Iris pigment epithelial cell (primary cell): ENCODE data around the gene PTPN20.
A peak's percentile ranks its signal among the peaks of the same experiment; 100 is the strongest.
"Not testable (repeated sequence)": the region's sequence is repeated elsewhere in the genome, so short reads cannot be mapped to it uniquely, and the experiment has no call there.

Experiments
- DNase-seq: peaks from one replicate; pipeline ENCODE4 v3.0.0-alpha.2; 2011; ENCODE audit warnings: low read depth

The PTPN20 gene

DNA sequence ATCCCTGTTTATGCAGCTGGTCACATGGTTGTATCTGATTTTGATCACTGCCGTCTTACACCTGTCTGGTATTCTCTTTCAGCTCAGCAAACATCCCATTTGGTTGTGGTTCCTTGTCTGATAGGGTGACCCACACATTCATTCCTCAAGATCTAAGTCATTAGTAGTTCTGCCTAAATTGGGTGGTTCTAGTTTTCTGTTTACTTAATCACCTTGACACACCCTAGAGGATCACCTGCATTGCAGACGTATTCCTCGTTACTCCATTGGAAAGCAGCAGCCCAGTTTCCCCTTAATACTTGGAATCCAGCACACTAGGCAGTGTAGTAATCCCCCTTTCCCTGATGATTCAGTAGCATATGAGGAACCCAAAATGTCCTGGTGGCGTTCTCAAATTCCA is 41.3 kb downstream of the PTPN20 start:
- DNase-seq: not testable (repeated sequence)

DNA sequence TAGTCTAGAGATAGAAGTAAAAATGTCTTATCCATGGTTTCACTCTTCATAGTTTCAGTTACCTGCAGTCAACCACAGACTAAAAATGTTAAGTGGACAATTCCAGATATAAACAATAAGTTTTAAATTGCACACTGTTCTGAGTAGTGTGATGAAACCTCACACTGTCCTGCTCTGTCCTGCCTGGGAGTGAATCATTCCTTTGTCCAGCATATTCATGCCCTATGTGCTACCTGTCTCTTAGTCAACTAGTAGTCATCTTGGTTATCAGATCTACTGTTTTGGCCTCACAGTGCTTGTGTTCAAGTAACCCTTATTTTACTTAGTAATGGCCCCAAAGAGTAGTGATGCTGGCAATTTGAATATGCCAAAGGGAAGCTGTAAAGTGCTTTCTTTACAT is 49.5 kb downstream of the PTPN20 start:
- not testable (repeated sequence) for DNase-seq

DNA sequence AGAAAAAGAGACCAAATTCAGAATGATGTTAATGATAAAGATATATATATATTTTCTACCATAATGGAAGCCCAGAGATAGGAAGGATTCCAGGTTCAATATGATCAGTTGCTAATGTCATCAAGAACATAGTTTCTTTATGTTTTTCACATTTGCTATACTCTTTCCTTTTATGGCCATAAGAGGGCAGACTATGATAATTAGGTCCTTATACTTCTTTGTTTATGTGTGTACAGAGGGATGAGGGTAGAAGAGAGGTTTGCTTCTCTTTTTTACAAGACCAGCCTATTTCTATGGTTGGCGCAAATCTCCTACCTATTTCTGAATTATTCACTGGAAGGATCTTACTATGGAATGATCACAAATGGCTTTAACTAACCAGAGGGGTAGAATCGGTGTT is 52.1 kb downstream of the PTPN20 start:
- DNase-seq: not testable (repeated sequence)

DNA sequence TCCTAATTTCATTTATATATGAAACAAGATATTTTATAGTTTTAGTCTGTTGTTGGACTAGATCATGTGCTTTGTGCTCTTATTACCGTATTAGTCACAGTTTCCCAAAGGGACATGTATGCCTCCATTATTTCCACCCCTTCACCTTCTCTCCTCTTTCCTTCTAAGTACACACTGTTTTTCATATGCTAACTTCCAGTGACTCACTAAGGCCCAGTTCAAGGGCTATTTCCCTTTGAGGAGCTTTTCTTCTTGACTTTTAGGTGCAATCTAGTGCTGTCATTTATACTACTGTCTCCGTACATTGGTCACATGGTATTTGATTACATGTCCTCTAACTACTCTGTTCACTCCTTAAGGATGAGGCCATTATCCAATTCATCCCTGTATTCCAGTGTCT is 55.8 kb downstream of the PTPN20 start:
- not testable (repeated sequence) for DNase-seq

DNA sequence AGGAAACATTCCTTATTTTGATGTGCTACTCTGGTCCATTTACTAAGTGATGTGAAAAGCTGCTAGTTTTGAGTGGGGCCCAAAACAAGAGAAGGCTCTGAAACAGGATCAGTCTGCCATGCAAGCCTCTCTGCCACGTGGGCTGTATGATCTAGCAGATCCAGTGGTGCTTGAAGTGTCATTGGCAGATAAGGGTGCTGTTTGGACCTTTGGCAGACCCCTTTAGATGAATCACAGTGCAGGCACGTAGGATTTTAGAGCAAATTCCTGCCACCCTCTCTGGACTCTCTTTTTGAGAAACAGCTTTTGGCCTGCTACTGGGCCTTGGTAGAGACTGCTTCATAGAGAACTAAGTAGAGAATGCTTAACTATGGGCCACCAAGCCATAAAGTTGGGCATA is 69.0 kb downstream of the PTPN20 start:
- not testable (repeated sequence) for DNase-seq

DNA sequence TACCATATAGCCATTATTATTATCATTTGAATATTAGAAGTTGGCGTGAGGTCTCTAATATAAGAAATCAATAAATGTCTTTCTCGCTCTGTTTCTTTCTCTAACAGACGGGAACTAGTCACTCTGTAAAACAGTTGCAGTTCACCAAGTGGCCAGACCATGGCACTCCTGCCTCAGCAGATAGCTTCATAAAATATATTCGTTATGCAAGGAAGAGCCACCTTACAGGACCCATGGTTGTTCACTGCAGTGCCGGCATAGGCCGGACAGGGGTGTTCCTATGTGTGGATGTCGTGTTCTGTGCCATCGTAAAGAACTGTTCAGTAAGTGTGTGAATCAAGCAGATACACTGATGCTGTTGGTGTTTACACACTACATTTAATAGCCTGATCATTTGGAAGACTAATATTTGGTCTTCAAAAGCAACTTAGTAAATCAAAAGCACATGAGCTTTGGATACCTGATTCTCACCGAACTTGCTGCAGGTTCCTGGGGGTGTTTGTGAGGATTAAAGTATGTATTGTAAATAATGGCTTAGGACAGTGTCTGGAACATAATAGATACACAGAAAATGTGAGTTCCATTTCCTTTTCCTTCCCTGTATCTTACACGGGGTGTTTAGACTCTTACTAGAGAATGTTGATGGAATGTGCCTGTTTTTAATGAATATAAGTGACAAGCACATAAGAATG is 76.2 kb downstream of the PTPN20 start:
- DNase-seq: not testable (repeated sequence)

DNA sequence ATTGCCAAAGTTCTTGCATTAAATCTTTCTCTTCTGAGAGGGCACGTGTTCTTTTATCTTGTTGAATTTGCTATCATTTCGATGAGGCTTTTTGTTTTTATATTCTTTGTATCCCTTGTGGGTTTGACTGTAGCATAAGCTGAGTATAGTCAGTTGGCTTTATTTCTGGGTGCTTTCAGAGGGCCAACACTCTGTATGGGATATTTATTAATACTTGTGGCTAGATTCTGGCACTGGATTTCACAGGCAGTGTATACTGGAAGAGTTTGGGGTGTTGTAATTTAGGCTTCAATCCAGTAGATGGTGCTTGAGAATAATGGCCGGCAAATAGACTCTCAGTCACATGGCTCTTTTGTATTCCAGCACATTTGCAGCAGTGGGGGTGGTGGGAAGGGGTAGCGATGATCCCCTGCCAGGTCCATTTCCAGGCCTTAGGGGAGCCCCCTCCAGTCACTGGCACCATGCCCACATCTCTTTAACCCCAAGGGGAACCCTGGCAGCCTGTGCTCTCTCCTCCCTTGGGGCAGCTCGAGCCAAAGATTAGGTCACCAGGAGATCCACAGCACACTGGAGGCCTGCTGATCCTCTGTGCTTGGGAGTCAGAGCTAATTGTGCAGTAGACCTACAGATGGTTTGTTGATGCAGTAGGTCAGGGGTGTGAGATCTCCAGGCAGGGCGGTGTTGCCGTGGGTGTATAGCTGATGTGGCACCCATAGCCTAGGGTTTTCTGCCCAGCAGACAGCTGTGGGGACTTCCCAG is 81.8 kb downstream of the PTPN20 start:
- peak; percentile 52 for DNase-seq

DNA sequence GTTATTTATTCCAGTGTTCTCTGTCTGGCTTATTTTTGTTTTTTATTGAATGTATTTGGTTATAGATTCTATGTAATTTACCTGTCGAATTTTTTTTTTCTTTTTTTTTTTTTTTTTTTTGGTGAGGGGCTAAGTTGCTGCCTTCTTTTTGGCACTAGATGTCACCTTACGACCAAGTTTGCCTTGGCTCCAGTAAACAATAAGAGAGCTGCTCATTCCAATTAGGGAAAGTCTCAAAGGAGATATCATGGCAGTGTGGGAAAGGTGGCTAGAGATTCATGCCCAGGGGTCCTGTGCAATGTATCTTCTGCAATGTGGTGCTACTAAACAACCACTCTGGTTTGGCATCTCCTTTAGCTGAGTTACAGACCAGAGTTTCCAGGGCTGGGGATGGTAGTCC is 84.0 kb downstream of the PTPN20 start:
- DNase-seq: no peak

DNA sequence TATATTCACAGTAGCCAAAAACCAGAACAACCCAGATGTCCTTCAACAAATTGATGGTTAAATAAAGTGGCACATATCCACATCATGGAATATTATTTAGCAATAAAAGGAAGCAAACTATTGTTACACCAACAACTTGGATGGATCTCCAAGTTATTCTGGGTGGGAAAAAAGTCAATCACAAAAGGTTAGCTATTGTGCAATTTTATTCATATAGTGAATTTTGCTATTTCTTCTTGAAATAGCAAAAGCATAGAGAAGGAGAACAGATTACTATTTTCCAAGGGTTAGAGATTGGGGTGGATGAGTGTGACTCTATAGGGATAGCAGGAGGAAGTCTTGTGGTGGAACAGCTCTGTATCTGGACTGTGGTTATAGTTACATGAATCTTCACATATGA is 87.0 kb downstream of the PTPN20 start:
- DNase-seq: no peak

DNA sequence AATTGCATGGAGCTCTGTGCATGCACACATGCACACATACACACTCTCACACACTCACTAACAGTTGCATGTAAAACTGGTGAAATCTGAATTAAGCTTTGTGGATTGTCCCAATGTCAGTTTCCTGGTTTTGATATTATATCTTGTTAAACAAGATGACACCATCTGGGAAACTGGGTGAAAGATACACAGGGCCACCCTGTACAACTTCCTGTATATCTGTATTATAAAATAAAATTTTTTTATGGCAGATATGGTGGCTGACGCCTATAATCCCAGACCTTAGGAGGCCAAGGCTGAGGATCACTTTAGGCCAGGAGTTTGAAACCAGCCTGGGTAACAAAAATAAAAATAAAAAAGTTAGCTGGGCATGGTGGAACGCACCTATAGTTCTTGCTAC is 87.4 kb downstream of the PTPN20 start:
- no peak for DNase-seq

DNA sequence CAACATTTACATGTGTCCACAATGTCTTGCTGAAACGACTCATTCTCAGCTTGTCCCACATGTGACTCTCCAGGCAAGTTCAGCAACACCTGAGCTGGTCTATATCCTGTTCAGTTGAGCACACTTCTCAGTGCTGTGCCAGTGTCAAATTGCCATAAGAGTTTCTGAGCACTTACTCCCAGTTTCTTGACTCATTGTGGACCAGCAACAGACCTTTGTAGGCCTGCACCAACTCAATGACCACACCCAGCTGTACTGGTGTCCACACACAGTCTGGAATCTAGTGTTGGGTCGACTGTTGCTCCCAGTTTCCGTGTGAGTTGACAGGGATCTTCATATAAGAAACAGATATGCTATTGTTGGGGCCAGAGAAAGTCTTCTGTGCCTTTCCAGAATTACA is 88.0 kb downstream of the PTPN20 start:
- DNase-seq: no peak

DNA sequence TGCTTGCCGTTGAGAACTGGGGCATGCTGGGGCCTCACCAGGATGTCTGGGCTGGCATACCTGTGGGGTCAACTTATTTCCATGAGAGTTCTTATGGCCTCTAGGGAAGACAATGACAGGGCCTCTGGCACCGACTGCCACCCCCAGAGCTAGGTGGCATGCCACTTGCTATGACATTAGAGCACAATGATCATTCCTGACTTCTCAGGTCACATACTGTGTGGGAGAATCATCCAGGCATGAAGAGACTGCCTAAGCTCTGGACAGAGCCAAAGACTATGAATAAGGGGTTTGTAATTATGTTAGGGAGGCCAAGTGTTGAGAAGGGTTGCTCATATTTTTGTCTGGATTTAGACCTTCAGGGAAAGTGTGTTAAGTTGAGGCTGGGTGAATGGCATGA is 97.5 kb downstream of the PTPN20 start:
- no peak for DNase-seq

DNA sequence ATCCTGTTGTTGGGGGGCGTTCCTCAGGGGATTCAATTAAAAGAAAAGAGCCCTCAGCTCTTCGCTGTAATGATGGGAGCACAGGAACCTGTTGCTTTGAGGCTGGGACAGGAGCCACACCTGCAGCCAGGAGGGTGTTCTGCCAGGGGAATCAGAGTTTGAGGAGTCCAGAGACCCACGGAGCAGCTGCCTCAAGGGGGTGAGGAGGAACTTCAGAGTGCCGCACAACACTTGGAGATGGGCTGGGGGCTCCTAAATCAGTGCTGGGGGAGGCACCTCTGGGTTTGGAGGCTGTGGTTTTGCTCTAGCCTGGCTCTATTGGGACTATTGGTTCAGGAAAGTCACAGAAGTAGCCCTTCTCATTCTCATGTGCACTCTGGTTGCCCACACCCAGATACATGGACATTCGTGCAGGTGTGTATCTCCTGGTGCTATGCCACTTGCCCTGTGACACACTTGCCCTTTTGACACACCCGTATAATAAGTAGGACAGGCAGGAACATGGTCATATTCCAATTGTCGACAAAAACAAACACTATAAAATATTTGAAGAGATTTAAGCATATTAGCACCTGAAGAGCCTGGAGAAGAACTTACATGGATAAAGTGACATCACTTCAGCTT is 98.1 kb downstream of the PTPN20 start:
- DNase-seq: no peak

DNA sequence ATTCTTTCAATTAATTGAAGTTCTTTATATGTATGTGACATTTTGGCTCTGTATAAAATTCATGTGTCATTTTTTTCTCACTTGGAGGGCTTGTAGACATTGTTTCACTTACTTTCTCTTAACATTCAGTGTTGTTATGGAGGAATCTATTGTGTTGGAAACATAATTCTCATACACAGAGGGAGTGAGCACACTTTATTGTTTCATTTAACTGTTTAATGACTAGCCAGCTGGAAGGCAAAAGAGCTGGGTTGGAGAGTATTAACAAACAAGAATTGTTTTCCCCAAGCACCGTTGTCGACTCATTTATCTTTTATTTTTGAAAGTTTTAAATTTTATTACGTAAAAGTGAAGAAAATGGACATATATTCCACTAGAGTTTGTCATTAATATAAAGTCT is 98.8 kb downstream of the PTPN20 start:
- DNase-seq: no peak

DNA sequence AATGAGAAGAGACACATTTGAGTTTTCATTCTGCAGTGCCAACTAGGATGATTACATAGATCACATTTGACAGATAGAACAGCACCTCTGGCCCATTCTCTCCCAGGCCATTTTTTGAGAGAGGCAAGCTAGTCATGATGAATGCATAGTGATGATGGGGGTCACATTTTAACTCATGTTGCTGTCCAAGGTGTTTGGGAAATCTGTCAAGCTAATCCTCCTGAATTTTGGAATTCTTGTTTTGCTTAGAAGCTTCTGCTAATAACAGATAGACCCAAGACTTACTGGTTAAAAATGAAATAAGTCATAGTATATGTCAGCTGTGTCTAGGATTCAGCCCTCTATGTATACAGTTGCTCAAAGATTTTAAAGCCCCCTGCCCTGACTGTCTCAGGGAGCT is 101.0 kb downstream of the PTPN20 start:
- DNase-seq: no peak

DNA sequence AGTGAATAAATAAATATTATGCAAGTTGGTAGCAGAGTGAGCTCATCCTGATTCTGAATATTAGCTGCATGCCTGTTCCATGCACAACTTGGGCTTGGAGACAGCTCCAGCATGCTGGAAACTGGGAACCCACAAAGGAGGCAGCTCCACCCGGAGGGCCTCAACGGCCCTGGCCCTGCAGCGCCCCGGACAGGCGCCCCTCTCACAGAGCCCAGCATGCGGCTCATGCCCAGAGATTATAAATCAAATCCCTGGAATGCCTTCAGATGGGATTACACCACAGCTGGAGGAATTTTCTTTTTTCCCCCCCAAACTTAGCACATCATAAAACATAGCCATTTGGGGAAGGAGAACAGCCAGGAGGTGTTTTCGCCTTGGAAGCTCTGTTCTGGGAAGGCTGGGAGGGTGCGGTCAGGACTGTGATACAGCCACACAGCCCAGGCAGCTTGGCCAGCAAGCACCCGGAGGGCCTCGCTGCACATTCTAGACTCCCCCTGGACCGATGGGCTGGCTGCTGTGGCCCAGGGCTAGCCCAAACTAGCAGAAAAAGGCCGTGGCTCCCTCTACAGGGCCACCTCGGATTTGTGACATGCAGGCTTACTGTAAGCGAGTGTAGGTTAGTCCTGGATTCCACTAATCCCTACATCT is 102.4 kb downstream of the PTPN20 start:
- no peak for DNase-seq

DNA sequence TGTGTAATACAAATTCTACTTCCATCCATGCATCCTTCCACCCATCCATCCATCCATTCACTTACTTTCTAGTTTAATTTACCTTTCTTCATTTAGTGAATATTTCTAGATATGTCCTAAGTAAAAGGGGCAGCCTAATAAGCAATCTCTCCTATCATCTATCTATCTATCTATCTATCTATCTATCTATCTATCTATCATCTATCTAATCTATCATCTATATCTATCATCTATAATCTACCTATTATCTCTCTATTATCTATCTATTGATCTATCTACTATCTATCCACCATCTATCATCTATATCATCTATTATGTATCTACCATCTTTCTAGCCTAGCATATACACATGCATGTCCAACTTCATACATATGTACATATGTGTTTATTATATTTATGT is 104.2 kb downstream of the PTPN20 start:
- DNase-seq: no peak

DNA sequence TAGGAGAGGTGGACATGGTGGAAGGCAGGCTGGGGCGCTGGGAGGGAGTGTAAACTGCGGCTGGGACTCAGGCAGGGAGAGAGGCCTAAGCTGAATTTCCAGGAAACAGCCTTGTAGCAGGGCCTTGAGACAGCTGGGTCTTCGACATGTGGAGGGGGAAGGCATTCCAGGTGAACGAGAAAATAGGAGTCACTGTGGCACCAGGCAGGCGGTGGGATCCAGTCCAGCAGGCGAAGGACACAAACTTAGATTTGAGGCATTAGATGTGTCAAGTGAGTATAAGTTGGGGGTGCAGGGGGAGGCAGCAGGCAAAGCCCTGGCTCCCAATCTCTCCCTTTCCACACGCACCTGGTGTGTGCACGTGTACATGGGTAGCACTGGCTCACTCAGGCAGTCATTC is 105.3 kb downstream of the PTPN20 start:
- no peak for DNase-seq

DNA sequence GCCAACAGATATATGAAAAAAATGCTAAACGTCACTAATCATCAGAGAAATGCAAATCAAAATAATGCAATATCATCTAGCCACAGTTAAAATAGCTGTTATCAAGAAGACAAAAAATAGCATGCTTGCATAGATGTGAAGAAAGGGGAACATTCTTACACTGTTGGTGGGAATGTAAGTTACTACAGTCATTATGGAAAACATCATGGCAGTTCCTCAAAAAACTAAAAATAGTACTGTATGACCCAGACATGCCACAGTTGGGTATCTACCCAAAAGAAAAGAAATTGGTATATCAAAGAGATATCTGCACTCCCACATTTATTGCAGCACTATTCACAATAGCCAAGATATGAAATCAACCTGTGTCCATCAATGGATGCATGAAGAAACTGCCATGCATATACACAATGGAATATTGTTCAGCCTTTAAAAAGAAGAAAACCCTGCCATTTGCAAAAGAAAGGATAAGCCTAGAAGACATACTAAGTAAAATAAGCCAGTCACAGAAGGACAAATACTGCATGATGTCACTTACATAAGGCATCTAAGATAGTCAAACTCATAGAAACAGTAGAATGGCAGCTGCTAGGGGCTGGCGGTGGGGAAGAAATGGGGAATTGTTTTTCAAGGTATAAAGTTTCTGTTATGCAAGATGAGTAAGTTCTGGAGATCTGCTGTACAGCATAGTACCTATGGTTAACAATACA is 107.0 kb downstream of the PTPN20 start:
- DNase-seq: no peak

DNA sequence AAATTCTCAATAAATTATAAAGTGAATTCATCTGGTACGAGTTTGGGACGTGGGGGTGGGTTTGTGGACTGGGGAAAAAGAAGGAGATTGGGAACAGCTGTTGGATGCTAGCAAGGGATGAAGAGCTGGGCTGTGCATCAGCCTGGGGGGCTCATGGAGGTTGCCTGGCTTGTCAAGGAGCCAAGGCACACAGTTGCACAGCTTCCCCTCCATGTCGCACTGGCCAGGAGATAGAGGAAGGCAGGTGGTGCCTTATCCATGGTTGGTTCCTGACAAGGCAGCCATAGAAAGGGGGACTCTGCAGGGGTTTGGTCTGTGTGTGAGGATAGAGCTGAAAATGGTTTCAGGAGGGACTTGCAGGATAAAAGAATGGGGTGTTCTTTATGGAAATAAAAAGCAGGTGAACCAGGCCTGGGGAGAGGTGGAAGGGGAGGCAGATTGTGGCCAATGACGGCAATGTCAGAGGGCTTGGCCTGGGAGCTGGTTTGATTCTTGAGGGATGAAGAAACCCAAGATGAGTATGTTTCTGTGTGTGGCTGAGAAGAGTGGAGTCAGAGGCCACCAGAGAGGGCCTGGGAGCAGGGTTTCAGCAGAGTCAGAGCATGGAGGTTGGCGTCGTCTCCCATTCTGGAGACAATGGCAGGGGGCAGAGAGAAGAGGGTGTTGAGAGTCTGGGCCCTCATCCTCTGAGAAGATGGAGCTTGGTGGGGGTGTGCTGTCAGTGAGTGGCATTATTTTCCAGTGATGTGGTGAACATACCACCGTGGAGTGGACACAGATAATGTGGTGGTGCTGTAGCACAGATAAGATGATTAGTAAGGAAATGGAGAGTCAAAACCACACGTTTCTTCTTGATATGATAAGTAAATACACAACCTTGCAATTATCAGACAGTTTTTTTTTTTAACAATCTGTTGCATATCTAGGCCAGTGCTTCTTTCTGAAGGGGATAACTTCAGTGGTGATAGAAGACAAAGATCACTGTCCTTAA is 108.2 kb downstream of the PTPN20 start:
- no peak for DNase-seq

DNA sequence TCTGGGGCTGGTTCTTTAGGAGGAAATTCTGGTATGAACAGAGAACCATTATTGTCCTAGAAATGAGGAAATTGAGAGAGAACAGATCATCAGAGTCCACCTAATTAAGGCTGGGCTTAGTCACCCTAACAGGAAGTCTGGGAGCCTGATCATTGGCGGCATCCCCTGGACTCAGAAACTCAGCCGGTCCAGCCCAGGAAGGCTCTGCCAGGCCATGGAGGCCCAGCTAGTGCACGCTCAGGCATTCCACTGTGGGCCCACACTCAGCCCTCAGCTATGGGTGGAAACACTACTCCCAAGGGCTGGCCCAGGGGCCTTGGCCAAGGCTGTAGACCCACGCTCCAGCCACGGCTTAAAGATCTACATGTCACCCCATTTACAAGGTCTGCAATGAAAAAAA is 109.2 kb downstream of the PTPN20 start:
- peak; percentile 16 for DNase-seq
